Coronary artery (tissue), 2 donors: ENCODE data around the gene PRADC1.

Source experiments
- DNase-seq: peaks from one replicate; pipeline ENCODE4 v3.0.0-alpha.2; 2017; ENCODE audit warnings: low spot score
- H3K27ac ChIP-seq, 2 donors: fragments of 200-600 bp; sonication (generic); one replicate each; pipeline ENCODE4 v1.5.1; 2016 to 2019
- H3K4me3 ChIP-seq: fragments of 200-600 bp; sonication (generic); 2 replicates; pipeline ENCODE4 v1.5.1; 2016; ENCODE audit warnings: mild to moderate bottlenecking, moderate library complexity
- TF ChIP-seq, protein P1 (sequence below): fragments of 200-600 bp; sonication (generic); IDR thresholded peaks from one replicate; pipeline ENCODE4 v1.5.1; 2019; ENCODE audit warnings: antibody characterized with exemption

PRADC1 gene

DNA sequence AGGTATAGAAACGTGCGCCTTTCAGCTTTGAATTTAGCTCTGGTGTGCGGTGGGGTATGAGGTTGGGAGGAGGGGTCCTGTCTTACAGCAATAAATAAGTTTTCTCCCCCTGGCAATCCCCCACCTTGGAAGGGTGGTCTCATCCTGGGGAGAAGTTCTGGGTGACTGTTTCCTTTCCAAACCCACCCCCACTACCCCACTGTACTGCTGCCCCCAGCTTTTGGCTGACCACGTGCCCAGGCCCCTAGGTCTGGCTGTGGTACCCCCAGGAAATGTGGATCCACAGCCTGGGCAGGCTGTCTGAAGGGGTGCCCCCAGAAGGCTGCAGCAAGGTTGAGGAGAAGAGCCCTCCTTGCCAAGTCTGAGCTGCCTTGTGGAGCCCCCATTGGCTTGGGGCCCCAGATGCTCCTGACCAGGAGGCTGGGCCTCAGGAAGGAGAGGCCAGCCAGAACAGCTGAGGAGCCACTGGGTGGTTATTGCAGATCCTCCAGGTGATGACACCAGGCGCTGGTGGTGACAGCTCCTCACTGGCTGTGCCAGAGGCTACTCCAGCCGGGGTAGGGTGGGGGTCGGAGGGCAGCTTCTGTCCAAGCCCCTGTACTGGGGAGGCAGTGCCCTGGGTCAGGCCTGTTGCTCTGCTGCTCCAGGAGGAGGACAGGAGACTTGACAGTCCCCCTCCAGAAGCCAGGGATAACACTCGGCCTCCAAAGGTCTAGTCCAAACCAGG lies 25.3 kb upstream of the PRADC1 start:
- TF ChIP-seq, protein P1, sequence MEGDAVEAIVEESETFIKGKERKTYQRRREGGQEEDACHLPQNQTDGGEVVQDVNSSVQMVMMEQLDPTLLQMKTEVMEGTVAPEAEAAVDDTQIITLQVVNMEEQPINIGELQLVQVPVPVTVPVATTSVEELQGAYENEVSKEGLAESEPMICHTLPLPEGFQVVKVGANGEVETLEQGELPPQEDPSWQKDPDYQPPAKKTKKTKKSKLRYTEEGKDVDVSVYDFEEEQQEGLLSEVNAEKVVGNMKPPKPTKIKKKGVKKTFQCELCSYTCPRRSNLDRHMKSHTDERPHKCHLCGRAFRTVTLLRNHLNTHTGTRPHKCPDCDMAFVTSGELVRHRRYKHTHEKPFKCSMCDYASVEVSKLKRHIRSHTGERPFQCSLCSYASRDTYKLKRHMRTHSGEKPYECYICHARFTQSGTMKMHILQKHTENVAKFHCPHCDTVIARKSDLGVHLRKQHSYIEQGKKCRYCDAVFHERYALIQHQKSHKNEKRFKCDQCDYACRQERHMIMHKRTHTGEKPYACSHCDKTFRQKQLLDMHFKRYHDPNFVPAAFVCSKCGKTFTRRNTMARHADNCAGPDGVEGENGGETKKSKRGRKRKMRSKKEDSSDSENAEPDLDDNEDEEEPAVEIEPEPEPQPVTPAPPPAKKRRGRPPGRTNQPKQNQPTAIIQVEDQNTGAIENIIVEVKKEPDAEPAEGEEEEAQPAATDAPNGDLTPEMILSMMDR: no peak
- no peak overlapping the region for H3K27ac ChIP-seq
- DNase-seq: no peak
- H3K4me3 ChIP-seq: no peak overlapping the region

DNA sequence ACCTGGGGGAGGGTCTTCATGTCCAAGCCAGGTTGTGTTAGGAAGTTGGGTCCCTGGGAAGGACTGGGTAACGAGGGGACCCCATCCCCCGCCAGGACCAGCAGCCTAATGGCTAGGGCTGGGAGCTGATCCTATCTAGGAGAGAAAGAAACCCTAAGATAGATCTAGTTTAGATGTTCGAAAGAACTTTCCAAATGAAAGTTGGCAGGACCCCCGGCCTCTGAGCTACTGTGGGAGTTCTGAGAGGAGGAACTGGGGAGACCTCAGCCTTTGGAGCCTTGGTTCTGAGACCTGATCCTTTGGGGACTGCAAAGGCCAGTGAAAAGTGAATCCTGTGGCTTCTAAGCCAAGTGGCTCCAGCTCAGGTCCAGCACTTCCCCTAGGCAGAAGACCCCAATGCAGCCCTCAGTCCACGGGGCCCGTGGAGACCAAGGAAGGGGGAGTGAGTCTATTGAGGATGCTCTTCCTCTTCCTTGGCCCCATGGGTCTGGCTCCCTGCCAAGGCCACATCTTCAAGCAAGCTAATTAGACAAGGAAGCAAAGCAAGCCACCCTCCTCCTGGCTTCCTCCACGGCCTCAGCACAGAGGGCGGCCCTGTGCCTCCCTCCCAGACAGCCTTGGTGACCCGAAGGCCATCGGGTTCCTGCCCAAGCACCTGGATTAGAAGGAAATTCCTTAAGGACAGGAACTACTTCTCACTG lies 24.5 kb upstream of the PRADC1 start:
- no peak overlapping the region for H3K27ac ChIP-seq
- H3K4me3 ChIP-seq: no peak overlapping the region
- no peak for DNase-seq
- TF ChIP-seq, protein P1: no peak

DNA sequence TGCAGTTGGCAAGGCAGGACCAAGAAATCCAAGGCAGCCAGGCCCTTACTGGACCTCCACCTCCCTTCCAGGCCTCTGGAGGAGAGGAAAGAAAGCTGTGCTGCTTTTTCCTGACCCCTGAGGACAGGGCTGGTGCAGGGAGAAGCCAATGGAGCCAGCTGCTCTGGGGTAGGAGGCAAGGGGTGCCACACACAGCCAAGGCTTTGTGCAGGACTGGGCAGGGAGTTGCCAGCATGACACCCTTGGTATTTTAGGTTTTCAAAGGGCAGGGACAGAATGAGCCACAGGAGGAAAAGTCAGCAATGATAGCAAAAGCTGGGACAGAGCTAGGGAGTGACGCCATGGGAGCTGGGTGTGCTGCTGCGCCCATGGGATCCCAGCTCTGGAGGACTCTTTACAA lies 24.0 kb upstream of the PRADC1 start:
- no peak overlapping the region for H3K27ac ChIP-seq
- DNase-seq: no peak
- no peak overlapping the region for H3K4me3 ChIP-seq
- TF ChIP-seq, protein P1: no peak

DNA sequence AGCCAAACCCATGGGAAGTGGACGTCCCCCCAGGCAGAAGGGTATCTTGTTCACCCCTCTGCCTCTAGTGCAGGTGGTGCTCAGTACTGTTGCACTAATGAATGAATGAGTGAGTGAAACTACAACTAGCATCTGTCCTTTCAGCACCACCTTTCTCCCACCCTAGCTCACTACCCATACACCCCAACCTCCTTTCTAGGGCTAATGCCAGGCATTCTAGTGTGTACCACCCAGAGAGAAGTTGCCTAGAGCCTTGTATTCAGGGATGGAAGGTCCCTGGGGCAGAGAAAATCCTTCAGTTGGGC lies 23.5 kb upstream of the PRADC1 start:
- no peak for DNase-seq
- TF ChIP-seq, protein P1: no peak
- no peak overlapping the region for H3K4me3 ChIP-seq
- H3K27ac ChIP-seq: no peak overlapping the region

DNA sequence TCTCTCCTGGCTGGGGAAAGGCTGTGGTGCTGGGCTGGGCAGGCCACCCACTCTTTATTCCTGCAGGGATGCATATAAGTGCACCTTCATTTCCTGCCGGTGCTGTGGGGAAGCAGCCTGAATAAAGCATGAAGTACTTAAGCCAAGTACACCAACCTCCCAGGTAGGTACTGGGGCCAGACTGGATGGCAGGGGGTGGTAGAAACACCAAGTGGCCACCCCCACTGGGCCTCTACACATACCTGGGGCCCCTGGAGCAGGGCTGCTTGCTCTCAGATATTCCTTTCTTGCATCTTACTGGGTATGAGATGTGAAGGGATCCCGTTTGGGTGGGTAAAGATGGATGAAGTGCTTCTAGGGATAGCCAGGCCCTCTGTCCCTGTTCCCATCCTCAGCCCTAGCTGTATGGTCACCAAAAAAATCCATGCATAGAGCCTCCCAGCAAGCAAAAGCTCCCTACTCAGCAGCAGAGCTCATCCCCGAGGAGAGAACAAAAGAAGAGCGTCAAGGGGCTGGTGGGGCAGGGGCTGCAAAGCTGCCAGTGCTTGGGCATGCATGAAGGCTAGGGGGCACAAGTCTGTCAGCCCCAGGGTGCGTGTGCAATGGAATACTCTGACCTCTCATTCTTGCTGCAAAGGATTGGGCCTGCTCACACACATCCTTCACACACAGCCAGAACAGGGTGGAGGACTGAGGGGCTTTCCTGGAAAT lies 23.0 kb upstream of the PRADC1 start:
- Histone ChIP-seq H3K27ac (no peak overlapping the region), H3K4me3 (no peak overlapping the region)
- TF ChIP-seq, protein P1: no peak
- no peak for DNase-seq

DNA sequence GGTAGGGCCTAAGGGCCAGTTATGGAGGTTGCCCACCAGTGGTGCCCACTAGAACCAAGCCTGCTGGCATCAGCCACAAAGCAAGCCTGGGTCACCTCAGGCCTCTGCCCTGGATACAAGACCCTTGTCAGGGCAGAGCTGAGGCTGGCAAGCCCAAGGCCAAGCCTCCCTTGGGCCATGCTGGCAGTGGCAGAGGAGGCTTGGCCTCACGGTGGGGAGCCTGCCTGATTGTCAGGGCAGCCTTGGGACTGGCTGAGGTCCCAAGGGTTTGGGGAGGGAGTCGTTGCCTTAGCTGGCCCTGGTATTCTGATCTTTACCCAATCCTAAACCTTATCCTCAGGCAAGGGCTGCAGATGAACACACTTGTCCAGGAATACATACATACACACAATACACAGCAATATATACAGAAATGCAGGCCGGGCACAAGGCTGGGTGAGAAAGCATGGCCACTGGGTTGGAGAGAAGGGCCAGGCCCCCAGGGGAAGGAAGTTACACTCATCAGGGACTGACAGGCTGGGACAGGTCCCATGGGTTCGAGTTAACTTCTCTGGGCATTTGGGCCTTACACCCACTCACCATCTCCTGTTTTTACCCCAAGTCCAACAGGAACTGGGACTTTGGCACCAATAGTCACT lies 22.1 kb upstream of the PRADC1 start:
- TF ChIP-seq, protein P1: no peak
- Histone ChIP-seq H3K4me3 (no peak overlapping the region), H3K27ac (no peak overlapping the region)
- DNase-seq: no peak
